GM12864 (cell line): ENCODE measurements around the gene RBBP4.
"Not testable (repeated sequence)": the region's sequence is repeated elsewhere in the genome, so short reads cannot be mapped to it uniquely, and the experiment has no call there.

Experiments
- DNase-seq: peaks from one replicate; pipeline ENCODE4 v3.0.0-alpha.2; 2011; ENCODE audit warnings: low read depth
- H3K4me3 ChIP-seq: 2 replicates; pipeline ENCODE4 v1.5.1; 2011; ENCODE audit warnings: mild to moderate bottlenecking, low read depth, low read length, control low read depth
- TF ChIP-seq, protein P1 (sequence below): IDR thresholded peaks from 2 replicates; pipeline ENCODE4 v1.5.1; 2011; ENCODE audit warnings: low read depth, mild to moderate bottlenecking, moderate library complexity, low read length, control low read depth, inconsistent platforms; ENCODE audit errors: missing control alignments

RBBP4 gene

GRCh38 chr1:32626176-32626575 lies 24.8 kb upstream of the RBBP4 start:
- no peak overlapping the region for H3K4me3 ChIP-seq
- TF ChIP-seq, protein P1, sequence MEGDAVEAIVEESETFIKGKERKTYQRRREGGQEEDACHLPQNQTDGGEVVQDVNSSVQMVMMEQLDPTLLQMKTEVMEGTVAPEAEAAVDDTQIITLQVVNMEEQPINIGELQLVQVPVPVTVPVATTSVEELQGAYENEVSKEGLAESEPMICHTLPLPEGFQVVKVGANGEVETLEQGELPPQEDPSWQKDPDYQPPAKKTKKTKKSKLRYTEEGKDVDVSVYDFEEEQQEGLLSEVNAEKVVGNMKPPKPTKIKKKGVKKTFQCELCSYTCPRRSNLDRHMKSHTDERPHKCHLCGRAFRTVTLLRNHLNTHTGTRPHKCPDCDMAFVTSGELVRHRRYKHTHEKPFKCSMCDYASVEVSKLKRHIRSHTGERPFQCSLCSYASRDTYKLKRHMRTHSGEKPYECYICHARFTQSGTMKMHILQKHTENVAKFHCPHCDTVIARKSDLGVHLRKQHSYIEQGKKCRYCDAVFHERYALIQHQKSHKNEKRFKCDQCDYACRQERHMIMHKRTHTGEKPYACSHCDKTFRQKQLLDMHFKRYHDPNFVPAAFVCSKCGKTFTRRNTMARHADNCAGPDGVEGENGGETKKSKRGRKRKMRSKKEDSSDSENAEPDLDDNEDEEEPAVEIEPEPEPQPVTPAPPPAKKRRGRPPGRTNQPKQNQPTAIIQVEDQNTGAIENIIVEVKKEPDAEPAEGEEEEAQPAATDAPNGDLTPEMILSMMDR = no peak
- no peak for DNase-seq

GRCh38 chr1:32627596-32628162 lies 23.3 kb upstream of the RBBP4 start:
- no peak overlapping the region for H3K4me3 ChIP-seq
- no peak for DNase-seq
- TF ChIP-seq, protein P1 = no peak

- DNase-seq = not testable (repeated sequence)
These were observed 20.8 kb upstream of the RBBP4 start for GRCh38 chr1:32630173-32630572.

DNA sequence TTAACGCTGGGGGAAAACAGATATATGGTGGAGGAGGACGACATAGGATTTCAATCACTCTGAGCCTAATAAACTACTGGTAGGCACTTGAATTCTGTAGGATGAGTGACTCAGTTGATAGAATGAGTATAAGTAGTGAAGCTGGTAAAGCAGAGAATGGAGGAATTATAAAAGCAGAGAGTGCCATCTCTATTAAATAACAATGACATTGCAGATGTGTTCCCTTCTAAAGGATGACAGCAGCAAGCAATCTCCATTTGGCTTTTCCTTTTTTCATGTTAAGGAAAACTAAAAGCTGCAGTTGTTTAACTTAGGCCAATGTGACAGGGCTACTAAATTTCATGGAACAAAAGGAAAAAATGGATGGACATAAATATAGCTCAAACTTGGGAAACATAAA lies 18.2 kb upstream of the RBBP4 start:
- no peak for DNase-seq
- TF ChIP-seq, protein P1 = no peak
- H3K4me3 ChIP-seq = no peak overlapping the region

More at GRCh38 chr1:32630173-32630572, 20.8 kb upstream of the RBBP4 start:
- H3K4me3 ChIP-seq = not testable (repeated sequence)

- DNase-seq = no peak
- no peak overlapping the region for H3K4me3 ChIP-seq
- TF ChIP-seq, protein P1 = no peak
These were observed 15.3 kb upstream of the RBBP4 start for GRCh38 chr1:32635508-32636277.

GRCh38 chr1:32636914-32637645 lies 13.9 kb upstream of the RBBP4 start:
- no peak overlapping the region for H3K4me3 ChIP-seq

More at GRCh38 chr1:32636914-32637645, 13.9 kb upstream of the RBBP4 start:
- TF ChIP-seq, protein P1 = no peak
- no peak for DNase-seq
